DMS114 treated with DMSO at 0.1 percent for 48 hours (cell line): Measurements from ENCODE around the gene DHCR24.

Experiments
- DNase-seq: peaks from one replicate; lab custom pipeline; 2025; ENCODE audit not compliant: unreplicated experiment; lab: John Stamatoyannopoulos, UW

Gene DHCR24

GRCh38 chr1:54865238-54866073, 21.5 kb downstream of the DHCR24 start:
- no peak for DNase-seq

GRCh38 chr1:54864460-54865208, 22.4 kb downstream of the DHCR24 start:
- DNase-seq, result no peak

GRCh38 chr1:54863267-54863665, 23.7 kb downstream of the DHCR24 start:
- no peak for DNase-seq

- DNase-seq, result no peak
These were observed 25.8 kb downstream of the DHCR24 start for GRCh38 chr1:54861070-54861761.

GRCh38 chr1:54859700-54860391, 27.1 kb downstream of the DHCR24 start:
- no peak for DNase-seq

GRCh38 chr1:54857746-54858561, 29.0 kb downstream of the DHCR24 start:
- no peak for DNase-seq

- DNase-seq, result no peak
These were observed 29.9 kb downstream of the DHCR24 start for GRCh38 chr1:54857141-54857540.

GRCh38 chr1:54854381-54855020, 32.5 kb downstream of the DHCR24 start:
- no peak for DNase-seq

- DNase-seq, result no peak
These were observed 33.1 kb downstream of the DHCR24 start for GRCh38 chr1:54853793-54854370.

- no peak for DNase-seq
These were observed 33.8 kb downstream of the DHCR24 start for GRCh38 chr1:54853096-54853792.

- DNase-seq, result no peak
These were observed 35.0 kb downstream of the DHCR24 start for GRCh38 chr1:54851936-54852524.

GRCh38 chr1:54851406-54851805, 35.6 kb downstream of the DHCR24 start:
- no peak for DNase-seq

GRCh38 chr1:54850737-54851136, 36.3 kb downstream of the DHCR24 start:
- DNase-seq, result no peak

- DNase-seq, result no peak
These were observed 36.8 kb downstream of the DHCR24 start for GRCh38 chr1:54850069-54850730.

GRCh38 chr1:54849219-54850068, 37.6 kb downstream of the DHCR24 start:
- no peak for DNase-seq

- no peak for DNase-seq
These were observed 38.7 kb downstream of the DHCR24 start for GRCh38 chr1:54848134-54848948.
